Measurements from ENCODE around the gene TMEM50A.
"Not testable (repeated sequence)": the region's sequence is repeated elsewhere in the genome, so short reads cannot be mapped to it uniquely, and the experiment has no call there.

TMEM50A gene

GRCh38 chr1:25336922-25337354 lies 1.2 kb upstream of the TMEM50A start:
- peak; percentile 19 for DNase-seq (ENCODE audit: low read depth)

DNA sequence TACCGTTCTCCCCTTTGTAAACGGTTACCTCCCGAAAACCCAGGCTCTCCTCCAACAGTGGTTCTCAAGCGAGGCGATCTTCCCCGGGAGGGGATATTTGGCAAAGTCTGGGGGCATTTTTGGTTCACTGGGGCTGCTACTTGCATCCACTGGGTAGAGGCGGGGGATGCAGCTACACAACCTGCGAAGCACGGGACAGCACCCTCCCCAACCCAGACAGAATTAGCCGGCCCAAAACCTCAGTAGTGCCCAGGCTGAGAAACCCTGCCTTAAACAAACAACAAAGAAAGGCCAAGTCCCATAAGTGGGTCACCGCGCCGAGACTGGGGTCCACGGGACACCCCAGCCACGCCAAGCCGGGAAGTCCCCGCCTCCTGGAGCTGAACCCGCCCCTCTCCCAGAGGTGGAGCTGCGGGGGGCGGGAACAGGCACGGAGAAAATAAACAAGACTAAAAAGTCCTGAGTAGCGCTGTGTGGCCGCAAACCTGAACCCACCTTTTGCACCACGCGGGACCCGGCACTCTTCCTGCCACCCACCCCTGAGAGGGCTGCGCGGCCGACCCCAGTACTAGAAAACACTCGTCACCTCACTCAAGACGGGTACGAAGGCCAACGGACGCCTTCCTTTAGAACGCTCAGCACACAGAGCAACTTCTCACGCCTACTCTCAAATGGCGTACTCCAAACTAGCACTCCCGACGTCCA lies 499 bp upstream of the TMEM50A start:
- not testable (repeated sequence) for DNase-seq (ENCODE audit: low read depth)

DNA sequence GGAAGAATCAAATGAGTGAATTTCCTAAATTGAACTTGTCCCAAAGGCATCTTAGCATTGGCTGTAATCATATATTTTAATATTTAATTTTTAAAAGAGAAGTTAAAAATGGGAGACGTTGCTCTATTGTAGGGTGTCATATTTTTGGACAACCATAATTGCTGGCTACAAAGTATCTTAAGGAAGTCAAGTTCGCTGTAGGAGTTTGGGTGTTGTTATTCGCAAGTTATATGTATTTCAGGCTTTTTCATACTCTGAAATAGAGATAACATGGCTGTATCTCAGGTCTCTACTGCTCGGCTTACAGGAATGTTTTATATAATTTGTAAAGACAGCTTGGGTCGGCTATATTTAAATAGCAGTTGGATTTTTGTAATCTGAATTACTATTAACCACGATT lies 852 bp downstream of the TMEM50A start:
- DNase-seq (ENCODE audit: low read depth): no peak

- DNase-seq (ENCODE audit: low read depth): no peak
Observed at GRCh38 chr1:25341746-25342145, 3.6 kb downstream of the TMEM50A start.

- no peak for DNase-seq (ENCODE audit: low read depth)
Observed at GRCh38 chr1:25342846-25343245, 4.7 kb downstream of the TMEM50A start.

- DNase-seq (ENCODE audit: low read depth): no peak
Observed at GRCh38 chr1:25343872-25344271, 5.7 kb downstream of the TMEM50A start.

- no peak for DNase-seq (ENCODE audit: low read depth)
Observed at GRCh38 chr1:25347556-25347955, 9.4 kb downstream of the TMEM50A start.

GRCh38 chr1:25349606-25350005 lies 11.5 kb downstream of the TMEM50A start:
- no peak for DNase-seq (ENCODE audit: low read depth)

DNA sequence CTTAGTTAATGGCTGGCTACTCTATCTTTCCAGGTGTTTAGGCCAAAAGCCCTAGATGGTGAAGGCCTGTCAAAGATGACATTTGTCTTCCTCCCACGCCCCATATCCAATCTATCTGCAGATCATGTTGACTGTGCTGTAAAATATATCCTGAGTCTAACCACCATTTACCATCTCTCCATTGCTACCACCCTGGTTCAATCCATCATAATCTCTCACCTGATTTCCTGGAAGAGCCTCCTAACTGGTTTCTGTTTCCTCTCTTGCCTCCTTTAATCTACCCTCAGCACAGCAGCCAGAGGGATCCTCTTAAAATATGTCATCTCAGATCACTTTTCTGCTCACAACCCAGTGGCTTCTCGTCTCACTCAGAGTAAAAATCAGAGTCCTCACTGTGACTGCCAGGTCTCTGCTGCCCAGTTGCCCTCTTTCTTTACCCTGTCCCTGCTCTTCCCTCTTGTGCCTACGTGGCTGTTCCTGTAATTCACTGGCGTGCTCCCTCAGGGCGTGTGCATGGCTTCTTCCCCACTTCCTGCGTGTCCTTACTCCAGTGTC lies 17.8 kb downstream of the TMEM50A start:
- no peak for DNase-seq (ENCODE audit: low read depth)

- DNase-seq (ENCODE audit: low read depth): no peak
Observed at GRCh38 chr1:25356441-25356840, 18.3 kb downstream of the TMEM50A start.

DNA sequence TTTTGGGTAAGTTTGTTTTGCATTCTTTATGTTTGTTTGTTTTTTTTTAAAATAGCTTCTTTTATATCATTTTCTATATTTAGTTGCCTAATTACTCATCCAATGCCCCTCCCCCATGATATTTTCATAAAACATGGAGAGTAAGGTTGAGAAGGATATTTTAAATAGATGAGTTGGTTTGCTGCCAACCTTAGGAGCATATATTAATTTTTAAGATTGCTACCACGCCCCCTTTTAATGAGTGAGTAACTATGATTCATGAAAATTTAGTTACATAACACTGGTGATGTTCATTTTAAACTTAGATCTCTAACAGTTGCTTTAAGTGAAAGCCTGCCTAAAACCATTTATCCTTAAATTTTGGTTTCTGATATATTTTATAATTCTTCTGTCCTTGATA lies 18.7 kb downstream of the TMEM50A start:
- DNase-seq (ENCODE audit: low read depth): no peak

- DNase-seq (ENCODE audit: low read depth): no peak
Observed at GRCh38 chr1:25360596-25361581, 22.8 kb downstream of the TMEM50A start.

GRCh38 chr1:25361901-25362300 lies 23.8 kb downstream of the TMEM50A start:
- no peak for DNase-seq (ENCODE audit: low read depth)

GRCh38 chr1:25362634-25363559 lies 24.8 kb downstream of the TMEM50A start:
- not testable (repeated sequence) for DNase-seq (ENCODE audit: low read depth)

- DNase-seq (ENCODE audit: low read depth): no peak
Observed at GRCh38 chr1:25369241-25369640, 31.1 kb downstream of the TMEM50A start.

DNA sequence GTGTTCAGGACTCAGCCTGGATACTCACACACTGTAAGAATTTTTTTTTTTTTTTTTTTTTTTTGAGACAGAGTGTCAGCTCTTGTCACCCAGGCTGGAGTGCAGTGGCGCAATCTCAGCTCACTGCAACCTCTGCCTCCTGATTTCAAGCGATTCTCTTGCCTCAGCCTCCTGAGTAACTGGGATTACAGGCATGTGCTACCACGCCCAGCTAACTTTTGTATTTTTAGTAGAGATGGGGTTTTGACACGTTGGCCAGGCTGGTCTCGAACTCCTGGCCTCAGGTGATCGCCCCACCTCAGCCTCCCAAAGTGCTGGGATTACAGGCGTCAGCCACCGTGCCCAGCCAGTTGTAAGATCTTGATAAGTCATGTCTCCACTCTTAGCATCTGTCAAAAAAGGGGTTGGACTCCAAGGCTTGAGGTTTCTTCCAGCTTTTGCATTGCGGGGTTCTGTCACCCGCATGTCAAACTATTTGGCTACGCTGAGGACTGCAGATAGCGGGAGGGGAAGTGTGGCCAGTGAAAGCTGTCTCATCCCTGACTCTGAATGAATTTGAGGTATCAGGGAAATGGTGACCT lies 31.6 kb downstream of the TMEM50A start:
- not testable (repeated sequence) for DNase-seq (ENCODE audit: low read depth)

- not testable (repeated sequence) for DNase-seq (ENCODE audit: low read depth)
Observed at GRCh38 chr1:25371757-25372156, 33.6 kb downstream of the TMEM50A start.

DNA sequence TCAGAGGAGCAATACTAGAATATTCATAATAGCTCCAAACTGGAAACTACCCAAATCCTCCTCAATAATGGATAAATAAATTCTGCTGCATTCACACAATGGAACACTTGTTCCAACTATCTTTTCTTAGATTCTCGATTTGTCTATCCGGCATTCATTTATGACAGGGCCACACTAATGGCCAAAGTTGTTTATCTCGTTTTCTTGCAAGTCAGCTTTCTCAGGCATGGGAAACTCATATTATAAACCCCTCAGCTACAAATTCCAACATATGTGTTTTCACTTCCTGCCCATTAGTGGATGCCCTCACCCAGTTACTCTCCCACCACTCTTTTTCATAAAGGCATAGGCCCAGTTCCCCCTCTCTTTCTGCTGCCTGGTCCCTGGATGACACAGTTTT lies 40.2 kb downstream of the TMEM50A start:
- DNase-seq (ENCODE audit: low read depth): not testable (repeated sequence)

DNA sequence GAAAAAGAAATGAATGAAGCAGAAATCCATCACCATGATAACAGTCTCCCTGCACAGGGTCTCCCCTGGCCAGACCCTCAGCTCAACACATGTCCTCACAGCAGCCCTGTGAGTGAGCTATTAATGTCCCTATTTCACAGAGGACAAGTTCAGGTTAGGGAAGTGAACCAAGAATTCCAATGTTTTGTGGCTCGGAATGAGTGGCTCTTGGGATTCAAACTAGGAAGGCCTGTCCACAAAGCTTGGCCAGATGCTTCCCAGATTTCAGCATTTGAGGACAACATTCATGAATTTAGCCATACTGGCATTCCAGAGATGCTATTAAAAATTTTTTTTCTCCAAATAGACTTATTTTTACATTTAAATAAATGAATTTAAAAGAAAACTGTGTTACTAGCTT lies 44.4 kb downstream of the TMEM50A start:
- DNase-seq (ENCODE audit: low read depth): not testable (repeated sequence)

GRCh38 chr1:25383090-25383489 lies 45.0 kb downstream of the TMEM50A start:
- not testable (repeated sequence) for DNase-seq (ENCODE audit: low read depth)

- not testable (repeated sequence) for DNase-seq (ENCODE audit: low read depth)
Observed at GRCh38 chr1:25383875-25384274, 45.7 kb downstream of the TMEM50A start.
